Smooth muscle cell (in vitro differentiated cells): ENCODE measurements around the gene NPFFR2. TPM values are rescaled to one million over a fixed set of nuclear protein-coding genes. Genes with fewer than 3 reads are reported as not detected.

ENCODE experiments used
- DNase-seq: peaks from one replicate; lab custom pipeline; 2025; ENCODE audit not compliant: unreplicated experiment; lab: John Stamatoyannopoulos, UW
- H2AFZ ChIP-seq: fragments of 200-600 bp; sonication (generic); 2 replicates; pipeline ENCODE4 v1.6.0; 2016; ENCODE audit warnings: antibody characterized with exemption, low read depth, mild to moderate bottlenecking
- H3F3A ChIP-seq: fragments of 200-600 bp; sonication (generic); 2 replicates; pipeline ENCODE4 v1.6.0; 2017; ENCODE audit warnings: antibody characterized with exemption, low read depth
- H3K27ac ChIP-seq: fragments of 200-600 bp; sonication (generic); 2 replicates; pipeline ENCODE4 v1.5.1; 2016; ENCODE audit warnings: low read depth, mild to moderate bottlenecking
- H3K27me3 ChIP-seq: fragments of 200-600 bp; sonication (generic); 2 replicates; pipeline ENCODE4 v1.6.1; 2016; ENCODE audit warnings: low read depth, mild to moderate bottlenecking
- H3K36me3 ChIP-seq: fragments of 200-600 bp; sonication (generic); 2 replicates; pipeline ENCODE4 v1.5.1; 2016; ENCODE audit warnings: low read depth
- H3K4me1 ChIP-seq: fragments of 200-600 bp; sonication (generic); 2 replicates; pipeline ENCODE4 v1.5.1; 2016; ENCODE audit warnings: low read depth
- H3K4me2 ChIP-seq: fragments of 200-600 bp; sonication (generic); 2 replicates; pipeline ENCODE4 v1.6.0; 2016; ENCODE audit warnings: mild to moderate bottlenecking
- H3K4me3 ChIP-seq: fragments of 200-600 bp; sonication (generic); 2 replicates; pipeline ENCODE4 v1.5.1; 2016; ENCODE audit warnings: mild to moderate bottlenecking
- H3K79me2 ChIP-seq: fragments of 200-600 bp; sonication (generic); 2 replicates; pipeline ENCODE4 v1.6.0; 2016; ENCODE audit warnings: low read depth, mild to moderate bottlenecking
- H3K9ac ChIP-seq: fragments of 200-600 bp; sonication (generic); 2 replicates; pipeline ENCODE4 v1.6.0; 2016; ENCODE audit warnings: low read depth
- H3K9me3 ChIP-seq: fragments of 200-600 bp; sonication (generic); replicated peaks from 2 replicates; pipeline ENCODE4 v1.5.1; 2016; ENCODE audit warnings: low read depth
- H4K20me1 ChIP-seq: fragments of 200-600 bp; sonication (generic); 2 replicates; pipeline ENCODE4 v1.6.0; 2016; ENCODE audit warnings: low read depth
- CTCF ChIP-seq: fragments of 200-600 bp; sonication (generic); IDR thresholded peaks from 2 replicates; pipeline ENCODE4 v1.5.1; 2017; ENCODE audit warnings: borderline replicate concordance, mild to moderate bottlenecking, antibody characterized with exemption; ENCODE audit not compliant: insufficient read depth, poor library complexity, severe bottlenecking
- WGBS: methylation state at CpG from one replicate; pipeline ENCODE4 v1.1.7; 2016; ENCODE audit warnings: low lambda C conversion rate; 5-methylcytosine and 5-hydroxymethylcytosine counted together
- polyA plus RNA-seq: library from polyadenylated mRNA; unstranded; fragments of >200 nt; fragmentation: Nextera tagmentation; extraction: Ambion mirVana; gene quantifications from 2 replicates; pipeline ENCODE4 v1.2.1, GENCODE V29; 2016
- total RNA-seq: library from RNA; depleted of rRNA; stranded (reverse); fragments of >200 nt; gene quantifications from 2 replicates; pipeline ENCODE4 v1.2.3, GENCODE V29; 2014

The NPFFR2 gene
- total and polyA plus RNA-seq, 2 experiments from 2014 or later, result 0.34 TPM; not detected in 1

DNA sequence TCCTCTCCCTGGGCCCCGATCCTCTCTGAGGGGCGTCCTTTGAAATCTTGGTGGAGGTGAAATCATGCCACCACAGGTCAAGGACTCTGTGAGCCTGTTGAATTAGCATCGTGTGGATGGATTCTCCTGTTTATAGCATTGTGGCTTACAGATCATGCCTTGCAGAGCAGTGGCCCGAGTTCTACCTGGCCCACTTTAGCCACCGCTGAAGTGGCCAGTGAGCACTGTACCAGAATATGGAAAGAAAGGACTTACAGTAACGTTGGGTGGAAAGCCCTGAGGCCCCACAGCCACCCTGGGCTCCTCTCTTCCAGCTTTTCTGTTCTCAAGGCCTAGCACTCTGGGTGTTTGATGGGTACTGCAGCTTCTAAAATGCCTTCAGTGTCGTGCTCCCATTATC lies 35.3 kb downstream of the NPFFR2 start:
- H3K4me1 ChIP-seq, result no peaks in the 10 kb centered on the region
- no peak overlapping the region for H3K27ac ChIP-seq
- no peak overlapping the region for H3K4me3 ChIP-seq
- H3K79me2 ChIP-seq, result no peaks in the 10 kb centered on the region
- no peaks in the 10 kb centered on the region for H3K9me3 ChIP-seq
- DNase-seq, result no peak
- H3K4me2 ChIP-seq, result no peak overlapping the region
- H2AFZ ChIP-seq, result no peak overlapping the region
- no peaks in the 10 kb centered on the region for H4K20me1 ChIP-seq
- no peak overlapping the region for H3K9ac ChIP-seq
- WGBS, result 82% methylated on average over 7 of the region's 7 CpGs
- H3K27me3 ChIP-seq, result no peaks in the 10 kb centered on the region
- H3K36me3 ChIP-seq, result no peaks in the 10 kb centered on the region
- no peak for TF ChIP-seq CTCF
- H3F3A ChIP-seq, result no peaks in the 10 kb centered on the region

- no peaks in the 10 kb centered on the region for H3F3A ChIP-seq
- H4K20me1 ChIP-seq, result no peaks in the 10 kb centered on the region
- H3K27ac ChIP-seq, result no peak overlapping the region
- no peak for TF ChIP-seq CTCF
- H3K36me3 ChIP-seq, result no peaks in the 10 kb centered on the region
- no peak for DNase-seq
- H3K79me2 ChIP-seq, result no peaks in the 10 kb centered on the region
- no peak overlapping the region for H3K9ac ChIP-seq
- H3K4me1 ChIP-seq, result no peaks in the 10 kb centered on the region
- H3K27me3 ChIP-seq, result no peaks in the 10 kb centered on the region
- no peaks in the 10 kb centered on the region for H3K9me3 ChIP-seq
- H3K4me2 ChIP-seq, result no peak overlapping the region
- no peak overlapping the region for H2AFZ ChIP-seq
- H3K4me3 ChIP-seq, result no peak overlapping the region
Observed at GRCh38 chr4:72073816-72074215, 42.0 kb downstream of the NPFFR2 start.

DNA sequence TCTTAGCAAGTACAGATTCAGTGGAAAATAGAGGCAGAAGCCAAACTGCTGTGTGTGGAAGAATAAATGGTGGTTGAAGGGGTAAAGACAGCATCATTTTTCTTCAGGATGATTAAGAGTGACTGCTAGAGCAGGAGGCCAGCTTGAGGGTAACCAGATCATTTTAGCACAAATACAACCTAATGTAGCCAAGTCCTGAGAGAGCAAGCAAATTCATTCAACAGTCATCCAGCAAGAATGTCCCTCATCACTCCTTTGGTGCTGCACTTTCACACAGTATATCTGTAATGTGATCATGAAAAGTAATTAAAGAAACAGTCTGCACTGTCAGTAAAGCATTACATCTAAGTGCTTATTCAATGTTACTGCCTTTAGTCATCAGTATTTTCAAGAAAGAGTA lies 44.8 kb downstream of the NPFFR2 start:
- no peaks in the 10 kb centered on the region for H3F3A ChIP-seq
- TF ChIP-seq CTCF, result no peak
- DNase-seq, result no peak
- no peaks in the 10 kb centered on the region for H3K9me3 ChIP-seq
- no peak overlapping the region for H2AFZ ChIP-seq
- no peaks in the 10 kb centered on the region for H3K79me2 ChIP-seq
- H3K9ac ChIP-seq, result no peak overlapping the region
- peak overlapping the region; percentile 46 for H3K4me2 ChIP-seq
- H4K20me1 ChIP-seq, result no peaks in the 10 kb centered on the region
- no peak overlapping the region for H3K4me3 ChIP-seq
- no peaks in the 10 kb centered on the region for H3K27me3 ChIP-seq
- no peaks in the 10 kb centered on the region for H3K36me3 ChIP-seq
- H3K27ac ChIP-seq, result peak overlapping the region; percentile 45
- H3K4me1 ChIP-seq, result no peaks in the 10 kb centered on the region

GRCh38 chr4:72077346-72077745 lies 45.5 kb downstream of the NPFFR2 start:
- 83% methylated on average over 2 of the region's 2 CpGs for WGBS
- no peaks in the 10 kb centered on the region for H3F3A ChIP-seq
- no peak for DNase-seq
- H3K9me3 ChIP-seq, result no peaks in the 10 kb centered on the region
- no peak overlapping the region for H3K4me3 ChIP-seq
- no peaks in the 10 kb centered on the region for H4K20me1 ChIP-seq
- H3K27ac ChIP-seq, result no peak overlapping the region
- no peaks in the 10 kb centered on the region for H3K36me3 ChIP-seq
- TF ChIP-seq CTCF, result no peak
- no peak overlapping the region for H3K9ac ChIP-seq
- no peaks in the 10 kb centered on the region for H3K4me1 ChIP-seq
- H3K79me2 ChIP-seq, result no peaks in the 10 kb centered on the region
- H3K4me2 ChIP-seq, result no peak overlapping the region
- no peak overlapping the region for H2AFZ ChIP-seq
- H3K27me3 ChIP-seq, result no peaks in the 10 kb centered on the region
